ENCODE data around the gene FMO4.
"Not testable (repeated sequence)": the region's sequence is repeated elsewhere in the genome, so short reads cannot be mapped to it uniquely, and the experiment has no call there.

FMO4 gene

GRCh38 chr1:171290621-171291020 lies 23.4 kb upstream of the FMO4 start:
- no peaks in the 10 kb centered on the region for H3K27me3 ChIP-seq (ENCODE audit: control insufficient read depth in 1 of 2, insufficient read depth in 2 of 2, low read length in 2 of 2)
- no peaks in the 10 kb centered on the region for H3K36me3 ChIP-seq (ENCODE audit: control insufficient read depth in 1 of 2, insufficient read depth in 2 of 2, low read length in 2 of 2)
- H3K9ac ChIP-seq (ENCODE audit: low read depth in 1 of 2, low read length in 2 of 2) = no peak overlapping the region
- no peak overlapping the region for H3K4me3 ChIP-seq (ENCODE audit: low read depth in 1 of 2, low read length in 2 of 2)
- no peak overlapping the region for H3K27ac ChIP-seq (ENCODE audit: low read depth, low read length)
- no peaks in the 10 kb centered on the region for H3K4me1 ChIP-seq (ENCODE audit: control insufficient read depth in 1 of 2, insufficient read depth in 2 of 2, low read length in 2 of 2)
- no peaks in the 10 kb centered on the region for H3K9me3 ChIP-seq (ENCODE audit: control insufficient read depth in 1 of 2, low read length in 2 of 2)

DNA sequence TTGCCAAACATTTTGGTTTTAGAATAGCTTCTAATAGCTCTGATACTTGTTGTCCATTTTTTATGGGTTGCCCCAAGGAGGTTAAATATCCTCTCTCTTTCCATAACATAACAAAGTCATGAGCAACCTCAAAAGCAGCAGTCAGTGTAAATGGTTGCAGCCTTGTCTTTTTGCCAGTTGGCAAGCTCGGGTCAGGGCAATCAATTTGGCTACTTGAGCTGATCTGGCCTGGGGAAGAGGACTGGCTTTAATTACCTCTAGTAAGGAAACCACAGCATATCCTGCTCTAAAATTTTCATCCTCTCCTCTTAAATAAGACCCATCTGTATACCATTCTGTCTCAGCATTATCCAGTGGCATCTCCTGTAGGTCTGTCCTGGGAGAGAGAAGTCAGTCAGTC lies 21.2 kb upstream of the FMO4 start:
- Histone ChIP-seq H3K4me3 (ENCODE audit: low read depth in 1 of 2, low read length in 2 of 2) (no peak overlapping the region), H3K27ac (ENCODE audit: low read depth, low read length) (no peak overlapping the region), H3K27me3 (ENCODE audit: control insufficient read depth in 1 of 2, insufficient read depth in 2 of 2, low read length in 2 of 2) (no peaks in the 10 kb centered on the region), H3K9ac (ENCODE audit: low read depth in 1 of 2, low read length in 2 of 2) (no peak overlapping the region), H3K4me1 (ENCODE audit: control insufficient read depth in 1 of 2, insufficient read depth in 2 of 2, low read length in 2 of 2) (no peaks in the 10 kb centered on the region), H3K9me3 (ENCODE audit: control insufficient read depth in 1 of 2, low read length in 2 of 2) (no peaks in the 10 kb centered on the region), H3K36me3 (ENCODE audit: control insufficient read depth in 1 of 2, insufficient read depth in 2 of 2, low read length in 2 of 2) (no peaks in the 10 kb centered on the region)

DNA sequence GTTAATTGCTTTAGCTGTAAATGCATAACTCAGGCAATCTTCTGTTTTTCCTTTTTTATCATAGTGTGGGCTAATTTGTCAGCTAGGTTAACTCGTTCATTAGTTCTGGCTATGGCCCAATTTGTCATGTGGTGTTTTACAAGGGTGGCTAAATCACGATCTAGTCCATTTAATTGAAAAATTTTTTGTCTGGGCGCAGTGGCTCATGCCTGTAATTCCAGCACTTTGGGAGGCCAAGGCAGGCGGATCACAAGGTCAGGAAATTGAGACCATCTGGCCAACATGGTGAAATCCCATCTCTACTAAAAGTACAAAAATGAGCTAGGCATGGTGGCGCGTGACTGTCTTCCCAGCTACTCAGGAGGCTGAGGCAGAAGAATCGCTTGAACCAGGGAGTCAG lies 18.6 kb upstream of the FMO4 start:
- H3K4me1 ChIP-seq (ENCODE audit: control insufficient read depth in 1 of 2, insufficient read depth in 2 of 2, low read length in 2 of 2); H3K4me3 ChIP-seq (ENCODE audit: low read depth in 1 of 2, low read length in 2 of 2); H3K27ac ChIP-seq (ENCODE audit: low read depth, low read length); H3K27me3 ChIP-seq (ENCODE audit: control insufficient read depth in 1 of 2, insufficient read depth in 2 of 2, low read length in 2 of 2); H3K9me3 ChIP-seq (ENCODE audit: control insufficient read depth in 1 of 2, low read length in 2 of 2); H3K9ac ChIP-seq (ENCODE audit: low read depth in 1 of 2, low read length in 2 of 2); H3K36me3 ChIP-seq (ENCODE audit: control insufficient read depth in 1 of 2, insufficient read depth in 2 of 2, low read length in 2 of 2): not testable (repeated sequence)

DNA sequence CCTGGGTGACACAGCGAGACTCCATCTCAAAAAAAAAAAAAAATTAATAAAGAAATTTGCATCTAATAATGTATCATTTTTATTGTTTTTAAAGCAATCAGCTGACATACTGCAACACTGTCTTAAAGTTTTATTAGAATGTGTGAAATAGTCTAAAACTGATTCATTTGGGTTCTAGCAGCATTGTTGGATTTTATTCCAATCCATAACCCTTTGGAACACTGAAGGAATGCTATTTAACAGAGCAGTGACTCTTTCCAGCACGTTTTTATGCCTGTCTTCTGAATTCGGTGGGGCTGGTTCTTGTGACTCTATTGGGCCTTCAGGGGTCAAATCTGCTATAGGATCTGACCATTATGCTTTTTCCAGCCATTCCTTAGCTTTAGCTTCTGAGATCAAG lies 18.2 kb upstream of the FMO4 start:
- Histone ChIP-seq H3K27ac (ENCODE audit: low read depth, low read length) (no peak overlapping the region), H3K4me3 (ENCODE audit: low read depth in 1 of 2, low read length in 2 of 2) (no peak overlapping the region), H3K9ac (ENCODE audit: low read depth in 1 of 2, low read length in 2 of 2) (no peak overlapping the region), H3K36me3 (ENCODE audit: control insufficient read depth in 1 of 2, insufficient read depth in 2 of 2, low read length in 2 of 2) (no peaks in the 10 kb centered on the region), H3K9me3 (ENCODE audit: control insufficient read depth in 1 of 2, low read length in 2 of 2) (peaks cover 2 to 8% of the 10 kb centered on the region in 2 donors), H3K27me3 (ENCODE audit: control insufficient read depth in 1 of 2, insufficient read depth in 2 of 2, low read length in 2 of 2) (no peaks in the 10 kb centered on the region), H3K4me1 (ENCODE audit: control insufficient read depth in 1 of 2, insufficient read depth in 2 of 2, low read length in 2 of 2) (no peaks in the 10 kb centered on the region)

- Histone ChIP-seq H3K4me3 (ENCODE audit: low read depth in 1 of 2, low read length in 2 of 2) (no peak overlapping the region), H3K4me1 (ENCODE audit: control insufficient read depth in 1 of 2, insufficient read depth in 2 of 2, low read length in 2 of 2) (no peaks in the 10 kb centered on the region), H3K27ac (ENCODE audit: low read depth, low read length) (no peak overlapping the region), H3K27me3 (ENCODE audit: control insufficient read depth in 1 of 2, insufficient read depth in 2 of 2, low read length in 2 of 2) (no peaks in the 10 kb centered on the region), H3K9ac (ENCODE audit: low read depth in 1 of 2, low read length in 2 of 2) (no peak overlapping the region), H3K9me3 (ENCODE audit: control insufficient read depth in 1 of 2, low read length in 2 of 2) (peaks cover 9% of the 10 kb centered on the region in 2 donors), H3K36me3 (ENCODE audit: control insufficient read depth in 1 of 2, insufficient read depth in 2 of 2, low read length in 2 of 2) (no peaks in the 10 kb centered on the region)
Observed at GRCh38 chr1:171296897-171297296, 17.1 kb upstream of the FMO4 start.

DNA sequence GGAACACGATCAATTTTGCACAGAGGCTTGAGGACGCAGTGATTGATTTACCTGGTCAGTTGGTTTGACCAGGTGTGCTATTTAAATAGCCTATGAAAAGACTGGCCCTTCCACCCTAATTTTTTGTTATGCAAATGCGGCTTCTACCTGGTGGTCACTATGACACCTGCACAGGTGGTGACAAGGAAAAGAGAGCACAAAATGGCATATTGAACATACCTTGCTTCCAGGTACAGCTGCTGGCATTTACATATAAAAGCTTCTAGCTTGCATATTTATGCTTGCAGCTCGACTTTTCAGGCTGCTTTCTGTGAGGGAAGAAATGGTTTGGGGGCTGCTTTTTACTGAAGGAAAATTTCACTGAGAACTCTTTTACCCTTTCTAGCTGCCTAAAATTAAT lies 15.3 kb upstream of the FMO4 start:
- Histone ChIP-seq H3K4me1 (ENCODE audit: control insufficient read depth in 1 of 2, insufficient read depth in 2 of 2, low read length in 2 of 2) (no peaks in the 10 kb centered on the region), H3K27ac (ENCODE audit: low read depth, low read length) (no peak overlapping the region), H3K9me3 (ENCODE audit: control insufficient read depth in 1 of 2, low read length in 2 of 2) (peaks cover 9% of the 10 kb centered on the region in 2 donors), H3K4me3 (ENCODE audit: low read depth in 1 of 2, low read length in 2 of 2) (no peak overlapping the region), H3K9ac (ENCODE audit: low read depth in 1 of 2, low read length in 2 of 2) (no peak overlapping the region), H3K27me3 (ENCODE audit: control insufficient read depth in 1 of 2, insufficient read depth in 2 of 2, low read length in 2 of 2) (no peaks in the 10 kb centered on the region), H3K36me3 (ENCODE audit: control insufficient read depth in 1 of 2, insufficient read depth in 2 of 2, low read length in 2 of 2) (no peaks in the 10 kb centered on the region)

DNA sequence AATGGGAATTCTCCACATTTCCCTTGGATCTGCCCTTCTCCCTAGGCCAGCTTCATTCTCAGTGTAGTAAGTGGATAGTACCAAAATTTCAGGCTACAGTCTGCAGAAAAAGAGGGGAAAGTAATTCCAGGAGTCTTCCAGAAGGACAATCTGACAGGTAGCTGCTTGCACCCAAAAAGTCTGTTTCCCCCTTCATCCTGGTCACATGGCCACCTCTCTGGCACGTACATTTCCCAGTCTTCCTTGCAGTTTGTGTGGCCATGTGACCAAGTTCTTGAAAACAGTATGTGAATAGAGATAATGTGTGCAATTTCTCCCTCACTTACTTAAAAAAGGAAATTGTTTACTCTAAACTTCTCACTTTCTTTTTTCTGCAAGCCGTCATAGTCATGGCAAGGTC lies 14.6 kb upstream of the FMO4 start:
- H3K27ac ChIP-seq (ENCODE audit: low read depth, low read length) = no peak overlapping the region
- no peak overlapping the region for H3K4me3 ChIP-seq (ENCODE audit: low read depth in 1 of 2, low read length in 2 of 2)

GRCh38 chr1:171300401-171300800 lies 13.6 kb upstream of the FMO4 start:
- peaks cover 9% of the 10 kb centered on the region in 2 donors for H3K9me3 ChIP-seq (ENCODE audit: control insufficient read depth in 1 of 2, low read length in 2 of 2)
- H3K4me3 ChIP-seq (ENCODE audit: low read depth in 1 of 2, low read length in 2 of 2) = no peak overlapping the region
- no peaks in the 10 kb centered on the region for H3K27me3 ChIP-seq (ENCODE audit: control insufficient read depth in 1 of 2, insufficient read depth in 2 of 2, low read length in 2 of 2)
- no peaks in the 10 kb centered on the region for H3K4me1 ChIP-seq (ENCODE audit: control insufficient read depth in 1 of 2, insufficient read depth in 2 of 2, low read length in 2 of 2)
- H3K36me3 ChIP-seq (ENCODE audit: control insufficient read depth in 1 of 2, insufficient read depth in 2 of 2, low read length in 2 of 2) = no peaks in the 10 kb centered on the region
- H3K9ac ChIP-seq (ENCODE audit: low read depth in 1 of 2, low read length in 2 of 2) = no peak overlapping the region
- no peak overlapping the region for H3K27ac ChIP-seq (ENCODE audit: low read depth, low read length)

More for the DNA sequence above, 14.6 kb upstream of the FMO4 start:
- Histone ChIP-seq H3K9ac (ENCODE audit: low read depth in 1 of 2, low read length in 2 of 2) (no peak overlapping the region), H3K27me3 (ENCODE audit: control insufficient read depth in 1 of 2, insufficient read depth in 2 of 2, low read length in 2 of 2) (no peaks in the 10 kb centered on the region), H3K36me3 (ENCODE audit: control insufficient read depth in 1 of 2, insufficient read depth in 2 of 2, low read length in 2 of 2) (no peaks in the 10 kb centered on the region), H3K9me3 (ENCODE audit: control insufficient read depth in 1 of 2, low read length in 2 of 2) (peaks cover 9% of the 10 kb centered on the region in 2 donors), H3K4me1 (ENCODE audit: control insufficient read depth in 1 of 2, insufficient read depth in 2 of 2, low read length in 2 of 2) (no peaks in the 10 kb centered on the region)

DNA sequence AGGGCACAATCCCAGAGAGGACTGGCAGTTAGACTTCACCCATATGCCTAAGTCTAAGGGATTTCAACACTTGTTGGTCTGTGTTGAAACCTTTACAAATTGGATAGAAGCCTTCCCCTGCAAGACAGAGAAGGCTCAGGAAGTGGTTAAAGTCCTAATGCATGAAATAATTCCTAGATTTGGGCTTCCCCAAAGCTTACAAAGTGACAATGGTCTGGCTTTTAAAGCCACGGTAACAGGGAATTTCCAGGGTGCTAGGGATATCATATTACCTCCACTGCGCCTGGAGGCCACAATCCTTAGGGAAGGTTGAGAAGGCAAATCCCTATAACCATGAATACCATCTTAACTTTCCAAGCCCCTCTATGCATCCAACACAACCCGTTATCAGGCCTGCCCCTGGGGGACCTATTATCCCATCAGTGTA lies 3.3 kb upstream of the FMO4 start:
- Histone ChIP-seq H3K27ac (ENCODE audit: low read depth, low read length) (no peak overlapping the region), H3K36me3 (ENCODE audit: control insufficient read depth in 1 of 2, insufficient read depth in 2 of 2, low read length in 2 of 2) (no peaks in the 10 kb centered on the region), H3K4me3 (ENCODE audit: low read depth in 1 of 2, low read length in 2 of 2) (no peak overlapping the region), H3K27me3 (ENCODE audit: control insufficient read depth in 1 of 2, insufficient read depth in 2 of 2, low read length in 2 of 2) (no peaks in the 10 kb centered on the region), H3K9ac (ENCODE audit: low read depth in 1 of 2, low read length in 2 of 2) (no peak overlapping the region), H3K4me1 (ENCODE audit: control insufficient read depth in 1 of 2, insufficient read depth in 2 of 2, low read length in 2 of 2) (peaks cover 6 to 14% of the 10 kb centered on the region in 2 donors), H3K9me3 (ENCODE audit: control insufficient read depth in 1 of 2, low read length in 2 of 2) (no peaks in the 10 kb centered on the region)

- no peak overlapping the region for H3K4me3 ChIP-seq (ENCODE audit: low read depth in 1 of 2, low read length in 2 of 2)
- no peaks in the 10 kb centered on the region for H3K9me3 ChIP-seq (ENCODE audit: control insufficient read depth in 1 of 2, low read length in 2 of 2)
- no peak overlapping the region for H3K9ac ChIP-seq (ENCODE audit: low read depth in 1 of 2, low read length in 2 of 2)
- H3K27me3 ChIP-seq (ENCODE audit: control insufficient read depth in 1 of 2, insufficient read depth in 2 of 2, low read length in 2 of 2) = no peaks in the 10 kb centered on the region
- H3K27ac ChIP-seq (ENCODE audit: low read depth, low read length) = no peak overlapping the region
- H3K36me3 ChIP-seq (ENCODE audit: control insufficient read depth in 1 of 2, insufficient read depth in 2 of 2, low read length in 2 of 2) = peaks cover 0 to 3% of the 10 kb centered on the region in 2 donors
- H3K4me1 ChIP-seq (ENCODE audit: control insufficient read depth in 1 of 2, insufficient read depth in 2 of 2, low read length in 2 of 2) = peaks cover 6 to 20% of the 10 kb centered on the region in 2 donors
Observed at GRCh38 chr1:171311771-171312558, 2.0 kb upstream of the FMO4 start.
